GM12892 (cell line): ENCODE measurements around the gene ZNF644.

Experiments used
- POLR2A ChIP-seq: IDR thresholded peaks from 2 replicates; pipeline ENCODE4 v1.6.1; 2011; ENCODE audit warnings: low read depth, low read length, control low read depth
- POLR2AphosphoS5 ChIP-seq: IDR thresholded peaks from 2 replicates; pipeline ENCODE4 v1.6.1; 2011; ENCODE audit warnings: low read depth, low read length, control low read depth

GRCh38 chr1:90964444-90965035 is 57.3 kb downstream of the ZNF644 start:
- TF ChIP-seq POLR2AphosphoS5 (no peak), POLR2A (no peak)
